ENCODE results near the gene TUSC7.

TUSC7 gene

GRCh38 chr3:116709479-116709878, at the start of gene TUSC7:
TUSC7 (plus strand) TSS chr3:116709779.
- no peak for DNase-seq

- no peak for DNase-seq
Observed at GRCh38 chr3:116661196-116661595, 48.4 kb upstream of the TUSC7 start.

- DNase-seq = no peak
Observed at GRCh38 chr3:116663161-116664110, 46.1 kb upstream of the TUSC7 start.

GRCh38 chr3:116667324-116667723, 42.3 kb upstream of the TUSC7 start:
- DNase-seq = no peak

GRCh38 chr3:116667791-116668190, 41.8 kb upstream of the TUSC7 start:
- no peak for DNase-seq

GRCh38 chr3:116669576-116669975, 40.0 kb upstream of the TUSC7 start:
- DNase-seq = no peak

- DNase-seq = no peak
Observed at GRCh38 chr3:116671151-116671550, 38.4 kb upstream of the TUSC7 start.

GRCh38 chr3:116678853-116679252, 30.7 kb upstream of the TUSC7 start:
- DNase-seq = no peak

- no peak for DNase-seq
Observed at GRCh38 chr3:116691041-116691440, 18.5 kb upstream of the TUSC7 start.

GRCh38 chr3:116701070-116701469, 8.5 kb upstream of the TUSC7 start:
- DNase-seq = no peak

GRCh38 chr3:116702334-116702733, 7.2 kb upstream of the TUSC7 start:
- no peak for DNase-seq

- DNase-seq = no peak
Observed at GRCh38 chr3:116707531-116707930, 2.0 kb upstream of the TUSC7 start.

- DNase-seq = no peak
Observed at GRCh38 chr3:116716490-116716889, 6.9 kb downstream of the TUSC7 start.

GRCh38 chr3:116717566-116717965, 8.0 kb downstream of the TUSC7 start:
- DNase-seq = no peak

- no peak for DNase-seq
Observed at GRCh38 chr3:116728454-116728853, 18.9 kb downstream of the TUSC7 start.

GRCh38 chr3:116734243-116734642, 24.7 kb downstream of the TUSC7 start:
- no peak for DNase-seq

- DNase-seq = no peak
Observed at GRCh38 chr3:116739678-116740077, 30.1 kb downstream of the TUSC7 start.

GRCh38 chr3:116740293-116740692, 30.7 kb downstream of the TUSC7 start:
- no peak for DNase-seq

GRCh38 chr3:116741467-116741866, 31.9 kb downstream of the TUSC7 start:
- DNase-seq = no peak

- DNase-seq = no peak
Observed at GRCh38 chr3:116743062-116743461, 33.5 kb downstream of the TUSC7 start.

- DNase-seq = no peak
Observed at GRCh38 chr3:116749388-116749787, 39.8 kb downstream of the TUSC7 start.

- DNase-seq = no peak
Observed at GRCh38 chr3:116757315-116757714, 47.7 kb downstream of the TUSC7 start.

GRCh38 chr3:116759316-116759715, 49.7 kb downstream of the TUSC7 start:
- no peak for DNase-seq

All from stimulated activated CD4-positive, alpha-beta T cell treated with anti-CD3 and anti-CD28 coated beads, Interleukin-15, amount 100 ng/mL, for 24 hours (primary cell).